Measurements from ENCODE around the gene LIPI. TPM values are rescaled to one million over a fixed set of nuclear protein-coding genes. Genes with fewer than 3 reads are reported as not detected.

The LIPI gene
- total RNA-seq, 1 experiment from 2014 or later: not detected

GRCh38 chr21:14071902-14072734 is 138.6 kb downstream of the LIPI start:
- Histone ChIP-seq H3K36me3 (ENCODE audit: control insufficient read depth, insufficient read depth, low read length) (no peaks in the 10 kb centered on the region), H3K4me3 (ENCODE audit: low read depth, low read length) (no peak overlapping the region), H3K9me3 (no peaks in the 10 kb centered on the region), H3K27me3 (replicated peaks; ENCODE audit: control insufficient read depth, insufficient read depth, low read length) (no peaks in the 10 kb centered on the region), H3K4me1 (no peaks in the 10 kb centered on the region)
- H3K4me1 Mint-ChIP-seq (ENCODE audit: low read depth, unreplicated experiment): no peaks in the 10 kb centered on the region
- TF ChIP-seq CTCF (IDR thresholded peaks at IDR 0.05; ENCODE audit: insufficient read depth in 1 of 2, low read depth in 1 of 2, low read length in 1 of 2, severe bottlenecking in 1 of 2, unreplicated experiment in 1 of 2): no peak
- intact Hi-C loops (cut with micrococcal nuclease; ENCODE audit: unreplicated experiment): no loop called here
- no peak overlapping the region for H3K27ac Mint-ChIP-seq (ENCODE audit: unreplicated experiment)
- H3K27me3 Mint-ChIP-seq (ENCODE audit: insufficient read depth, unreplicated experiment): no peaks in the 10 kb centered on the region
- peaks cover 7% of the 10 kb centered on the region for H3K36me3 Mint-ChIP-seq (ENCODE audit: insufficient read depth, unreplicated experiment)
- ChIA-PET CTCF (no interaction called here), POLR2A (no interaction called here)
- DNase-seq: no peak
- H3K9me3 Mint-ChIP-seq (ENCODE audit: unreplicated experiment): peaks cover 9% of the 10 kb centered on the region
- no TSS peak for BruUV-seq (replicated peaks)
- H3K4me3 Mint-ChIP-seq (ENCODE audit: unreplicated experiment): no peak overlapping the region

- POLR2A ChIA-PET: no interaction called here
- intact Hi-C loops (cut with micrococcal nuclease; ENCODE audit: unreplicated experiment): no loop called here
- TF ChIP-seq CTCF (IDR thresholded peaks at IDR 0.05; ENCODE audit: insufficient read depth in 1 of 2, low read depth in 1 of 2, low read length in 1 of 2, severe bottlenecking in 1 of 2, unreplicated experiment in 1 of 2): no peak
- no peaks in the 10 kb centered on the region for H3K27me3 ChIP-seq (replicated peaks; ENCODE audit: control insufficient read depth, insufficient read depth, low read length)
- no peak overlapping the region for H3K4me3 ChIP-seq (ENCODE audit: low read depth, low read length)
- H3K4me1 ChIP-seq: no peaks in the 10 kb centered on the region
- H3K9me3 Mint-ChIP-seq (ENCODE audit: unreplicated experiment): no peaks in the 10 kb centered on the region
- H3K9me3 ChIP-seq: no peaks in the 10 kb centered on the region
- BruUV-seq (replicated peaks): no TSS peak
- no peaks in the 10 kb centered on the region for H3K36me3 ChIP-seq (ENCODE audit: control insufficient read depth, insufficient read depth, low read length)
- CTCF ChIA-PET: no interaction called here
- no peaks in the 10 kb centered on the region for H3K27me3 Mint-ChIP-seq (ENCODE audit: insufficient read depth, unreplicated experiment)
- H3K4me3 Mint-ChIP-seq (ENCODE audit: unreplicated experiment): no peak overlapping the region
- peaks cover 7% of the 10 kb centered on the region for H3K36me3 Mint-ChIP-seq (ENCODE audit: insufficient read depth, unreplicated experiment)
- no peak overlapping the region for H3K27ac Mint-ChIP-seq (ENCODE audit: unreplicated experiment)
- no peaks in the 10 kb centered on the region for H3K4me1 Mint-ChIP-seq (ENCODE audit: low read depth, unreplicated experiment)
- DNase-seq: no peak
These were observed 139.8 kb downstream of the LIPI start for GRCh38 chr21:14070968-14071367.

- H3K36me3 ChIP-seq (ENCODE audit: control insufficient read depth, insufficient read depth, low read length): no peaks in the 10 kb centered on the region
- no peaks in the 10 kb centered on the region for H3K9me3 ChIP-seq
- Mint-ChIP-seq H3K36me3 (ENCODE audit: insufficient read depth, unreplicated experiment) (peaks cover 4% of the 10 kb centered on the region), H3K9me3 (ENCODE audit: unreplicated experiment) (no peaks in the 10 kb centered on the region), H3K4me1 (ENCODE audit: low read depth, unreplicated experiment) (no peaks in the 10 kb centered on the region), H3K27me3 (ENCODE audit: insufficient read depth, unreplicated experiment) (no peaks in the 10 kb centered on the region), H3K4me3 (ENCODE audit: unreplicated experiment) (no peak overlapping the region), H3K27ac (ENCODE audit: unreplicated experiment) (no peak overlapping the region)
- no peaks in the 10 kb centered on the region for H3K27me3 ChIP-seq (replicated peaks; ENCODE audit: control insufficient read depth, insufficient read depth, low read length)
- POLR2A ChIA-PET: no interaction called here
- no peak overlapping the region for H3K4me3 ChIP-seq (ENCODE audit: low read depth, low read length)
- intact Hi-C loops (cut with micrococcal nuclease; ENCODE audit: unreplicated experiment): no loop called here
- no peak for TF ChIP-seq CTCF (IDR thresholded peaks at IDR 0.05; ENCODE audit: insufficient read depth in 1 of 2, low read depth in 1 of 2, low read length in 1 of 2, severe bottlenecking in 1 of 2, unreplicated experiment in 1 of 2)
- no peaks in the 10 kb centered on the region for H3K4me1 ChIP-seq
- CTCF ChIA-PET: no interaction called here
- DNase-seq: no peak
- BruUV-seq (replicated peaks): no TSS peak
These were observed 140.5 kb downstream of the LIPI start for GRCh38 chr21:14070049-14070893.
